Measurements from ENCODE around the gene CDY2A. TPM values are rescaled to one million over a fixed set of nuclear protein-coding genes. Genes with fewer than 3 reads are reported as not detected.
"Not testable (repeated sequence)": the region's sequence is repeated elsewhere in the genome, so short reads cannot be mapped to it uniquely, and the experiment has no call there.

CDY2A gene
- total RNA-seq, 4 donors from 2014 or later = not detected

GRCh38 chrY:18049061-18049460 is 23.5 kb downstream of the CDY2A start:
- H3K36me3 ChIP-seq; intact Hi-C loops (cut with DNase I; ENCODE audit: low total_unique reads); H3K27me3 ChIP-seq; H3K4me1 ChIP-seq; H3K9me3 ChIP-seq; H3K4me3 ChIP-seq; DNase-seq; H3K27ac ChIP-seq; in situ Hi-C loops (cut with MboI; ENCODE audit: low pct_ligation_motif_present in 1 of 4, low pct_unique_long_range_greater_than_20kb in 1 of 4, low sequenced_read_pairs in 3 of 4): not testable (repeated sequence)
- WGBS, 2 donors (ENCODE audit: low coverage in 1 of 2) = no CpG with 5 or more reads among the region's 4 CpGs

- H3K27ac ChIP-seq; H3K27me3 ChIP-seq; H3K9me3 ChIP-seq; H3K4me3 ChIP-seq; intact Hi-C loops (cut with DNase I; ENCODE audit: low total_unique reads); in situ Hi-C loops (cut with MboI; ENCODE audit: low pct_ligation_motif_present in 1 of 4, low pct_unique_long_range_greater_than_20kb in 1 of 4, low sequenced_read_pairs in 3 of 4); H3K4me1 ChIP-seq; H3K36me3 ChIP-seq; DNase-seq: not testable (repeated sequence)
- WGBS, 2 donors (ENCODE audit: low coverage in 1 of 2) = no CpG with 5 or more reads among the region's 3 CpGs
These were observed 30.9 kb downstream of the CDY2A start for GRCh38 chrY:18056473-18056872.

GRCh38 chrY:18073464-18073863 is 47.9 kb downstream of the CDY2A start:
- H3K9me3 ChIP-seq; H3K4me3 ChIP-seq; DNase-seq; H3K4me1 ChIP-seq; H3K27me3 ChIP-seq; H3K36me3 ChIP-seq; intact Hi-C loops (cut with DNase I; ENCODE audit: low total_unique reads); H3K27ac ChIP-seq; in situ Hi-C loops (cut with MboI; ENCODE audit: low pct_ligation_motif_present in 1 of 4, low pct_unique_long_range_greater_than_20kb in 1 of 4, low sequenced_read_pairs in 3 of 4): not testable (repeated sequence)
- no CpG with 5 or more reads among the region's 12 CpGs for WGBS, 2 donors (ENCODE audit: low coverage in 1 of 2)

Other genes starting within 250 kb of the CDY2A start
- gene CDY2B, start 145.6 kb upstream of the CDY2A start, total RNA-seq = not detected